22Rv1 (cell line): ENCODE data around the gene SPATA45.

ENCODE experiments used
- CTCF ChIP-seq: fragments of 450-650 bp; IDR thresholded peaks from 2 replicates; pipeline ENCODE4 v1.5.1; 2017; ENCODE audit warnings: mild to moderate bottlenecking
- ZFX ChIP-seq: fragments of 450-650 bp; IDR thresholded peaks from 2 replicates; pipeline ENCODE4 v1.6.1; 2017; ENCODE audit warnings: antibody characterized with exemption, borderline replicate concordance

- TF ChIP-seq CTCF (no peak), ZFX (no peak)
Measured at GRCh38 chr1:212857992-212858460, 10.6 kb upstream of the SPATA45 start, which contains the start of gene FLVCR1.
